PC-3 (cell line): Measurements from ENCODE around the gene VGLL2. TPM values are rescaled to one million over a fixed set of nuclear protein-coding genes. Genes with fewer than 3 reads are reported as not detected.

Source experiments
- ATAC-seq: fragments of 200-7000 bp; cut with Tn5 transposase; 2 replicates; pipeline ENCODE4 v1.9.1; 2020; ENCODE audit warnings: mild to moderate bottlenecking, moderate library complexity
- BruUV-seq: library from RNA; stranded (reverse); fragments of 400-500 nt; replicated peaks from 2 replicates; lab custom pipeline; 2021; lab: Mats Ljungman, UMichigan
- CTCF ChIA-PET: fragments of 300-600 bp; sonication (Branson Sonifier 250); formaldehyde crosslinking; loops from one replicate; lab custom pipeline; 2022; ENCODE audit warnings: antibody characterized with exemption; lab: Charles Lee
- POLR2A ChIA-PET: fragments of 300-600 bp; sonication (Branson Sonifier 250); formaldehyde crosslinking; loops from one replicate; lab custom pipeline; 2022; ENCODE audit warnings: antibody characterized with exemption; ENCODE audit not compliant: unreplicated experiment; lab: Charles Lee
- DNase-seq: peaks from one replicate; pipeline ENCODE4 v3.0.0-alpha.2; 2015
- H2AFZ ChIP-seq: fragments of 300-600 bp; sonication (generic); 2 replicates; pipeline ENCODE4 v1.6.0; 2016; ENCODE audit warnings: antibody characterized with exemption, low read length
- H3F3A ChIP-seq: fragments of 300-600 bp; sonication (generic); one replicate; pipeline ENCODE4 v1.6.0; 2017; ENCODE audit warnings: antibody characterized with exemption, low read length, control low read depth, mild to moderate bottlenecking; ENCODE audit not compliant: unreplicated experiment
- H3K27ac ChIP-seq: fragments of 300-600 bp; sonication (generic); 2 replicates; pipeline ENCODE4 v1.5.1; 2016; ENCODE audit warnings: mild to moderate bottlenecking, low read length
- H3K27me3 ChIP-seq: fragments of 300-600 bp; sonication (generic); 2 replicates; pipeline ENCODE4 v1.6.1; 2016; ENCODE audit warnings: low read length, mixed read lengths
- H3K36me3 ChIP-seq: fragments of 300-600 bp; sonication (generic); 2 replicates; pipeline ENCODE4 v1.6.1; 2016; ENCODE audit warnings: low read depth, mixed run types, low read length, mixed read lengths
- H3K4me1 ChIP-seq: fragments of 300-600 bp; sonication (generic); 2 replicates; pipeline ENCODE4 v1.5.1; 2016; ENCODE audit warnings: low read length; ENCODE audit not compliant: insufficient read depth
- H3K4me2 ChIP-seq: fragments of 300-600 bp; sonication (generic); 2 replicates; pipeline ENCODE4 v1.6.0; 2016; ENCODE audit warnings: low read length
- H3K4me3 ChIP-seq: fragments of 300-600 bp; sonication (generic); 2 replicates; pipeline ENCODE4 v1.5.1; 2016; ENCODE audit warnings: mild to moderate bottlenecking, low read length, mixed read lengths
- H3K79me2 ChIP-seq: fragments of 300-600 bp; sonication (generic); 2 replicates; pipeline ENCODE4 v1.6.1; 2017; ENCODE audit warnings: low read length, mixed read lengths
- H3K9ac ChIP-seq: fragments of 300-600 bp; sonication (generic); 2 replicates; pipeline ENCODE4 v1.6.0; 2016; ENCODE audit warnings: mild to moderate bottlenecking, low read length
- H3K9me2 ChIP-seq: fragments of 300-600 bp; sonication (generic); replicated peaks from 2 replicates; pipeline ENCODE4 v1.6.1; 2016; ENCODE audit warnings: mixed run types, low read length, mixed read lengths
- H3K9me3 ChIP-seq: fragments of 300-600 bp; sonication (generic); 2 replicates; pipeline ENCODE4 v1.6.1; 2016; ENCODE audit warnings: low read length, mixed read lengths
- H4K20me1 ChIP-seq: fragments of 300-600 bp; sonication (generic); 2 replicates; pipeline ENCODE4 v1.6.1; 2016; ENCODE audit warnings: low read length, mixed read lengths
- CTCF ChIP-seq: fragments of 300-600 bp; sonication (generic); conservative IDR thresholded peaks from 2 replicates; pipeline ENCODE4 v1.5.1; 2017; ENCODE audit warnings: antibody characterized with exemption, low read depth, mild to moderate bottlenecking, low read length
- EZH2 ChIP-seq: fragments of 300-600 bp; sonication (generic); IDR thresholded peaks from one replicate; pipeline ENCODE4 v1.6.1; 2017; ENCODE audit warnings: antibody characterized with exemption, mild to moderate bottlenecking, low read length; ENCODE audit not compliant: unreplicated experiment
- EZH2phosphoT487 ChIP-seq: fragments of 300-600 bp; sonication (generic); IDR thresholded peaks from 2 replicates; pipeline ENCODE4 v1.6.1; 2018; ENCODE audit warnings: mild to moderate bottlenecking, antibody characterized with exemption, low read length, borderline replicate concordance
- intact Hi-C: fragments of 100-400 bp; cut with micrococcal nuclease; formaldehyde crosslinking; loops from 2 replicates; pipeline ENCODE4 v1.9.0; 2023
- total RNA-seq: library from RNA; depleted of rRNA; stranded (reverse); fragments of >200 nt; gene quantifications from 2 replicates; pipeline ENCODE4 v1.2.3, GENCODE V29; 2014

Gene VGLL2
- total RNA-seq, 1 experiment from 2014 or later, result not detected

- intact Hi-C loops, result no loop called here
- no peak for ATAC-seq
- CTCF ChIA-PET, result no interaction called here
These were observed 4.3 kb downstream of the VGLL2 start for GRCh38 chr6:117269638-117270054.

DNA sequence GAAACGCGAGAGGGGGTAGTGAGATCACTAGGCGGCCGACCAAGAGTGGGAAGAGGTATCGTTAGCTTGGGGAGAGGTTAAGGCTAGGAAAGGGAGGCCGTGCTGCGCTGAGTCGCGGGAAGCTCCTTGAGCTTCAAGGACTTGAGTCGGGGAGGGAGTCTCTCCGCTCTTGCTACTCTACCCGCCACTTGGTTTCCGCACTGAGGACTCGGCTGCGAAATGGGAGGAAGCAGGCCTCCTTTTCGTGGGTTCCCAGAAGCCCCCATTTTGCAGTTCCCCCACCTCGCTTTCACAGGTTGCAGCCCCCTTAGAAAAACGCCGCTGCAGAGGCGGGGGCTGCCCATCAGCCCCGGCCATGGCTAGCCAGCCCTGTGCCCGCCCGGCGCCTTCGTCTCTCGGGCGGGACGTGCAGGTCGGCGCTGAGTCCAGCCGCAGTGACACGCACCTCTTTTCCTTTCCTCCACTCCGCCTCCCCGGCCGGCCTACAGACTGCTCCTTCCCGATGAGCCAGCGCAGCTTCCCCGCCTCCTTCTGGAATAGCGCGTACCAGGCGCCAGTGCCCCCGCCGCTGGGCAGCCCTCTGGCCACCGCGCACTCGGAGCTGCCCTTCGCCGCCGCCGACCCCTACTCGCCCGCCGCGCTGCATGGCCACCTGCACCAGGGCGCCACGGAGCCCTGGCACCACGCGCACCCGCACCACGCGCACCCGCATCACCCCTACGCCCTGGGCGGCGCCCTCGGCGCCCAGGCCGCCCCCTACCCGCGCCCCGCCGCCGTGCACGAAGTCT, 4.9 kb downstream of the VGLL2 start:
- BruUV-seq, result no TSS peak
- Histone ChIP-seq H4K20me1 (no peaks in the 10 kb centered on the region), H3K36me3 (no peaks in the 10 kb centered on the region), H2AFZ (no peak overlapping the region), H3K4me3 (no peak overlapping the region), H3K9me3 (no peaks in the 10 kb centered on the region), H3K9ac (no peak overlapping the region), H3K79me2 (no peaks in the 10 kb centered on the region), H3K4me2 (no peak overlapping the region), H3K9me2 (no peaks in the 10 kb centered on the region), H3K27me3 (peaks cover 79% of the 10 kb centered on the region), H3K27ac (no peak overlapping the region), H3F3A (no peaks in the 10 kb centered on the region), H3K4me1 (no peaks in the 10 kb centered on the region)
- no peak for DNase-seq
- no peak for TF ChIP-seq EZH2
- no peak for TF ChIP-seq EZH2phosphoT487
- TF ChIP-seq CTCF, result no peak
- CTCF ChIA-PET, result no interaction called here
- ATAC-seq, result no peak
- intact Hi-C loops, result no loop called here
- POLR2A ChIA-PET, result no interaction called here

More at GRCh38 chr6:117269638-117270054, 4.3 kb downstream of the VGLL2 start:
- no peak overlapping the region for H3K9ac ChIP-seq
- H3K79me2 ChIP-seq, result no peaks in the 10 kb centered on the region
- no peak overlapping the region for H3K4me2 ChIP-seq
- no TSS peak for BruUV-seq
- H3F3A ChIP-seq, result no peaks in the 10 kb centered on the region
- H3K36me3 ChIP-seq, result no peaks in the 10 kb centered on the region
- TF ChIP-seq CTCF, result no peak
- no peak for TF ChIP-seq EZH2
- TF ChIP-seq EZH2phosphoT487, result no peak
- no peaks in the 10 kb centered on the region for H3K9me2 ChIP-seq
- no peaks in the 10 kb centered on the region for H3K9me3 ChIP-seq
- H3K27me3 ChIP-seq, result peaks cover 78% of the 10 kb centered on the region
- H3K27ac ChIP-seq, result no peak overlapping the region
- no peak for DNase-seq
- H4K20me1 ChIP-seq, result no peaks in the 10 kb centered on the region
- no peaks in the 10 kb centered on the region for H3K4me1 ChIP-seq
- H2AFZ ChIP-seq, result no peak overlapping the region
- POLR2A ChIA-PET, result no interaction called here
- no peak overlapping the region for H3K4me3 ChIP-seq

GRCh38 chr6:117270843-117271507, 5.6 kb downstream of the VGLL2 start:
- no peaks in the 10 kb centered on the region for H3K9me3 ChIP-seq
- BruUV-seq, result no TSS peak
- DNase-seq (no peak), ATAC-seq (no peak)
- no peak overlapping the region for H3K27ac ChIP-seq
- no peaks in the 10 kb centered on the region for H4K20me1 ChIP-seq
- H3K36me3 ChIP-seq, result no peaks in the 10 kb centered on the region
- no peaks in the 10 kb centered on the region for H3K79me2 ChIP-seq
- H3K4me1 ChIP-seq, result no peaks in the 10 kb centered on the region
- no peak overlapping the region for H3K4me3 ChIP-seq
- no peaks in the 10 kb centered on the region for H3F3A ChIP-seq
- H3K27me3 ChIP-seq, result peaks cover 82% of the 10 kb centered on the region
- H3K4me2 ChIP-seq, result no peak overlapping the region
- intact Hi-C loops, result no loop called here
- no peak overlapping the region for H2AFZ ChIP-seq
- ChIA-PET CTCF (no interaction called here), POLR2A (no interaction called here)
- TF ChIP-seq CTCF (no peak), EZH2 (no peak), EZH2phosphoT487 (no peak)
- H3K9me2 ChIP-seq, result no peaks in the 10 kb centered on the region
- H3K9ac ChIP-seq, result no peak overlapping the region
